NCI-H2171 treated with DMSO at 0.1 percent for 48 hours (cell line): ENCODE data around the gene ANO10.

Source experiments
- DNase-seq: peaks from one replicate; lab custom pipeline; 2025; lab: John Stamatoyannopoulos, UW

ANO10 gene

GRCh38 chr3:43413676-43414368 is 208.0 kb downstream of the ANO10 start:
- DNase-seq, result no peak

- DNase-seq, result no peak
Measured at GRCh38 chr3:43411429-43411828, 210.4 kb downstream of the ANO10 start.

- DNase-seq, result no peak
Measured at GRCh38 chr3:43410592-43410991, 211.2 kb downstream of the ANO10 start.

GRCh38 chr3:43409506-43409905 is 212.3 kb downstream of the ANO10 start:
- DNase-seq, result no peak

- DNase-seq, result no peak
Measured at GRCh38 chr3:43406643-43407023, 215.2 kb downstream of the ANO10 start.

- no peak for DNase-seq
Measured at GRCh38 chr3:43405888-43406642, 215.7 kb downstream of the ANO10 start.

GRCh38 chr3:43400781-43401730 is 220.8 kb downstream of the ANO10 start:
- DNase-seq, result no peak

GRCh38 chr3:43400167-43400566 is 221.6 kb downstream of the ANO10 start:
- no peak for DNase-seq

GRCh38 chr3:43399034-43399433 is 222.8 kb downstream of the ANO10 start:
- DNase-seq, result no peak

GRCh38 chr3:43394041-43394554 is 227.7 kb downstream of the ANO10 start:
- no peak for DNase-seq

GRCh38 chr3:43391621-43392020 is 230.2 kb downstream of the ANO10 start:
- no peak for DNase-seq

GRCh38 chr3:43390255-43390588 is 231.6 kb downstream of the ANO10 start:
- no peak for DNase-seq

GRCh38 chr3:43389388-43390254 is 232.2 kb downstream of the ANO10 start:
- no peak for DNase-seq

GRCh38 chr3:43388915-43389314 is 232.9 kb downstream of the ANO10 start:
- DNase-seq, result no peak

- no peak for DNase-seq
Measured at GRCh38 chr3:43388175-43388574, 233.6 kb downstream of the ANO10 start.

- no peak for DNase-seq
Measured at GRCh38 chr3:43379343-43379742, 242.5 kb downstream of the ANO10 start.

GRCh38 chr3:43378066-43378935 is 243.5 kb downstream of the ANO10 start:
- peak; percentile 29 for DNase-seq

GRCh38 chr3:43373560-43373928 is 248.3 kb downstream of the ANO10 start:
- DNase-seq, result no peak

- DNase-seq, result peak; percentile 2
Measured at GRCh38 chr3:43372809-43373559, 248.8 kb downstream of the ANO10 start.
